Measurements from ENCODE around the gene CABP1.

DNA sequence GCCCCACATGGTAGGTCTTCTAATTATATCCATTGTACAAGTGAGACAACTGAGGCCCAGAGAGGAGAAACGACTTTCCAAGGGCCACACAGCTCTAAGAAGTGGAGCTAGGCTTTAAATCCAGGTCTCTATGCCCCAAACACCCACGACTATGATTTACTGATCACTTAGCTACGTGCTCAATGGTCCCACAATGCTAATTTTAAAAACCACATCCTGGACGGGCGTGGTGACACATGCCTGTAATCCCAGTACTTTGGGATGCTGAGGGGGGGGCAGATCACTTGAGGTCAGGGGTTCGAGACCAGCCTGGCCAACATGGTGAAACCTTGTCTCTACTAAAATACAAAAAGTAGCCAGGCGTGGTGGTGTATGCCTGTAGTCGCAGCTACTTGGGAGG is 38.1 kb downstream of the CABP1 start:
- no peak for TF ChIP-seq POLR2AphosphoS5 (IDR thresholded peaks at IDR 0.05; ENCODE audit: low read depth, low read length)
- TF ChIP-seq TAF1 (IDR thresholded peaks at IDR 0.05; ENCODE audit: borderline replicate concordance, insufficient read depth, low read length) = no peak
- no peak for TF ChIP-seq SIN3A (IDR thresholded peaks at IDR 0.05; ENCODE audit: borderline replicate concordance, insufficient read depth, low read length)

All from PFSK-1 (cell line).